ENCODE measurements around the gene ICE2. TPM values are rescaled to one million over a fixed set of nuclear protein-coding genes. Genes with fewer than 3 reads are reported as not detected.
A peak's percentile ranks its signal among the peaks of the same experiment; 100 is the strongest.

The ICE2 gene
- total RNA-seq, 1 donor from 2014 or later, result 85.1 TPM

- TF ChIP-seq CTCF (IDR thresholded peaks at IDR 0.05; ENCODE audit: unreplicated experiment), result no peak
- H3K36me3 Mint-ChIP-seq (ENCODE audit: insufficient read depth), result peaks cover 32% of the 10 kb centered on the region
- H3K9me3 Mint-ChIP-seq (ENCODE audit: low read depth), result no peaks in the 10 kb centered on the region
- H3K4me3 Mint-ChIP-seq (ENCODE audit: low read depth), result no peak overlapping the region
- peaks cover 14% of the 10 kb centered on the region for H3K4me1 Mint-ChIP-seq (ENCODE audit: low read depth)
- peak overlapping the region; percentile 35 for H3K27ac Mint-ChIP-seq
- no peaks in the 10 kb centered on the region for H3K27me3 Mint-ChIP-seq
- DNase-seq (ENCODE audit: low spot score, unreplicated experiment), result no peak
Measured at GRCh38 chr15:60381148-60381788, 97.7 kb downstream of the ICE2 start.

GRCh38 chr15:60379525-60380274 is 99.2 kb downstream of the ICE2 start:
- Mint-ChIP-seq H3K27ac (peak overlapping the region; percentile 98), H3K4me3 (ENCODE audit: low read depth) (peak overlapping the region; percentile 5), H3K27me3 (no peaks in the 10 kb centered on the region), H3K4me1 (ENCODE audit: low read depth) (peaks cover 30% of the 10 kb centered on the region), H3K9me3 (ENCODE audit: low read depth) (no peaks in the 10 kb centered on the region), H3K36me3 (ENCODE audit: insufficient read depth) (peaks cover 32% of the 10 kb centered on the region)
- no peak for TF ChIP-seq CTCF (IDR thresholded peaks at IDR 0.05; ENCODE audit: unreplicated experiment)
- no peak for DNase-seq (ENCODE audit: low spot score, unreplicated experiment)

- H3K27ac Mint-ChIP-seq, result peak overlapping the region; percentile 98
- no peak for DNase-seq (ENCODE audit: low spot score, unreplicated experiment)
- no peak overlapping the region for H3K4me3 Mint-ChIP-seq (ENCODE audit: low read depth)
- no peaks in the 10 kb centered on the region for H3K9me3 Mint-ChIP-seq (ENCODE audit: low read depth)
- H3K4me1 Mint-ChIP-seq (ENCODE audit: low read depth), result peaks cover 35% of the 10 kb centered on the region
- H3K36me3 Mint-ChIP-seq (ENCODE audit: insufficient read depth), result peaks cover 30% of the 10 kb centered on the region
- no peaks in the 10 kb centered on the region for H3K27me3 Mint-ChIP-seq
- TF ChIP-seq CTCF (IDR thresholded peaks at IDR 0.05; ENCODE audit: unreplicated experiment), result no peak
Measured at GRCh38 chr15:60379185-60379524, 99.8 kb downstream of the ICE2 start.

- no peak for DNase-seq (ENCODE audit: low spot score, unreplicated experiment)
- TF ChIP-seq CTCF (IDR thresholded peaks at IDR 0.05; ENCODE audit: unreplicated experiment), result no peak
- peaks cover 43% of the 10 kb centered on the region for H3K4me1 Mint-ChIP-seq (ENCODE audit: low read depth)
- H3K9me3 Mint-ChIP-seq (ENCODE audit: low read depth), result no peaks in the 10 kb centered on the region
- no peaks in the 10 kb centered on the region for H3K27me3 Mint-ChIP-seq
- peaks cover 28% of the 10 kb centered on the region for H3K36me3 Mint-ChIP-seq (ENCODE audit: insufficient read depth)
- H3K4me3 Mint-ChIP-seq (ENCODE audit: low read depth), result no peak overlapping the region
- H3K27ac Mint-ChIP-seq, result peak overlapping the region; percentile 95
Measured at GRCh38 chr15:60376677-60377095, 102.3 kb downstream of the ICE2 start.

- no peaks in the 10 kb centered on the region for H3K9me3 Mint-ChIP-seq (ENCODE audit: low read depth)
- H3K36me3 Mint-ChIP-seq (ENCODE audit: insufficient read depth), result peaks cover 28% of the 10 kb centered on the region
- no peak for DNase-seq (ENCODE audit: low spot score, unreplicated experiment)
- H3K4me1 Mint-ChIP-seq (ENCODE audit: low read depth), result peaks cover 49% of the 10 kb centered on the region
- no peak for TF ChIP-seq CTCF (IDR thresholded peaks at IDR 0.05; ENCODE audit: unreplicated experiment)
- H3K27ac Mint-ChIP-seq, result peak overlapping the region; percentile 95
- H3K4me3 Mint-ChIP-seq (ENCODE audit: low read depth), result no peak overlapping the region
- no peaks in the 10 kb centered on the region for H3K27me3 Mint-ChIP-seq
Measured at GRCh38 chr15:60375306-60375705, 103.6 kb downstream of the ICE2 start.

Data from progenitor cell of endocrine pancreas (in vitro differentiated cells).